Measurements from ENCODE around the gene RTN4RL1. TPM values are rescaled to one million over a fixed set of nuclear protein-coding genes. Genes with fewer than 3 reads are reported as not detected.
A peak's percentile ranks its signal among the peaks of the same experiment; 100 is the strongest.

The RTN4RL1 gene
- total RNA-seq, 1 donor from 2014 or later, result 3.7 TPM

DNA sequence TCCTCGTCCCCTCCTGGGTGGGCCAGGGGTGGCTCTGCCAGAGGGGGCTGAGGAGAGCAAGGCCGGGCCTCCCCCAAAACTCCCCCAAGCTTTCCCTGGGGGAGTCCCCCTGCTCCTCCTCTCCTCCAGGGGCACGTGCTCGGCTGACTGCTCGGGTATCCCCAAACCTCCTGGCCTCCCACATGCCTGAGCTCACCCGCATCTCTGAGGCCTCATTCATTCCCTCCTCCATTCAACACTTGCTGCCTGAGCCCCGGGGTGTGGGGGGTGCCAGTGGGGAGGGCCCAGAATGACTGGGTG, 83.1 kb downstream of the RTN4RL1 start:
- no peak for DNase-seq (ENCODE audit: extremely low spot score in 2 of 2)
- no peaks in the 10 kb centered on the region for H3K27me3 ChIP-seq
- no peaks in the 10 kb centered on the region for H3K36me3 ChIP-seq
- H3K4me3 ChIP-seq, result no peak overlapping the region
- H3K9me3 ChIP-seq, result no peaks in the 10 kb centered on the region
- intact Hi-C loops (cut with DNase I), result no loop called here
- TF ChIP-seq POLR2AphosphoS5 (IDR thresholded peaks at IDR 0.05; ENCODE audit: insufficient read depth in 1 of 2, low read depth in 1 of 2) (no peak), POLR2A (IDR thresholded peaks at IDR 0.05) (no peak)
- TF ChIP-seq, protein P1, sequence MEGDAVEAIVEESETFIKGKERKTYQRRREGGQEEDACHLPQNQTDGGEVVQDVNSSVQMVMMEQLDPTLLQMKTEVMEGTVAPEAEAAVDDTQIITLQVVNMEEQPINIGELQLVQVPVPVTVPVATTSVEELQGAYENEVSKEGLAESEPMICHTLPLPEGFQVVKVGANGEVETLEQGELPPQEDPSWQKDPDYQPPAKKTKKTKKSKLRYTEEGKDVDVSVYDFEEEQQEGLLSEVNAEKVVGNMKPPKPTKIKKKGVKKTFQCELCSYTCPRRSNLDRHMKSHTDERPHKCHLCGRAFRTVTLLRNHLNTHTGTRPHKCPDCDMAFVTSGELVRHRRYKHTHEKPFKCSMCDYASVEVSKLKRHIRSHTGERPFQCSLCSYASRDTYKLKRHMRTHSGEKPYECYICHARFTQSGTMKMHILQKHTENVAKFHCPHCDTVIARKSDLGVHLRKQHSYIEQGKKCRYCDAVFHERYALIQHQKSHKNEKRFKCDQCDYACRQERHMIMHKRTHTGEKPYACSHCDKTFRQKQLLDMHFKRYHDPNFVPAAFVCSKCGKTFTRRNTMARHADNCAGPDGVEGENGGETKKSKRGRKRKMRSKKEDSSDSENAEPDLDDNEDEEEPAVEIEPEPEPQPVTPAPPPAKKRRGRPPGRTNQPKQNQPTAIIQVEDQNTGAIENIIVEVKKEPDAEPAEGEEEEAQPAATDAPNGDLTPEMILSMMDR (IDR thresholded peaks at IDR 0.05), result no peak
- no peak overlapping the region for H3K27ac ChIP-seq
- H3K4me1 ChIP-seq, result peaks cover 14% of the 10 kb centered on the region

- intact Hi-C loops (cut with DNase I), result no loop called here
- Histone ChIP-seq H3K4me3 (no peak overlapping the region), H3K36me3 (no peaks in the 10 kb centered on the region), H3K9me3 (no peaks in the 10 kb centered on the region), H3K27me3 (no peaks in the 10 kb centered on the region), H3K4me1 (peaks cover 14% of the 10 kb centered on the region), H3K27ac (no peak overlapping the region)
- TF ChIP-seq POLR2AphosphoS5 (IDR thresholded peaks at IDR 0.05; ENCODE audit: insufficient read depth in 1 of 2, low read depth in 1 of 2) (no peak), POLR2A (IDR thresholded peaks at IDR 0.05) (no peak)
- TF ChIP-seq, protein P1 (IDR thresholded peaks at IDR 0.05), result no peak
- no peak for DNase-seq (ENCODE audit: extremely low spot score in 2 of 2)
These were observed 83.7 kb downstream of the RTN4RL1 start for GRCh38 chr17:1941272-1942065.

DNA sequence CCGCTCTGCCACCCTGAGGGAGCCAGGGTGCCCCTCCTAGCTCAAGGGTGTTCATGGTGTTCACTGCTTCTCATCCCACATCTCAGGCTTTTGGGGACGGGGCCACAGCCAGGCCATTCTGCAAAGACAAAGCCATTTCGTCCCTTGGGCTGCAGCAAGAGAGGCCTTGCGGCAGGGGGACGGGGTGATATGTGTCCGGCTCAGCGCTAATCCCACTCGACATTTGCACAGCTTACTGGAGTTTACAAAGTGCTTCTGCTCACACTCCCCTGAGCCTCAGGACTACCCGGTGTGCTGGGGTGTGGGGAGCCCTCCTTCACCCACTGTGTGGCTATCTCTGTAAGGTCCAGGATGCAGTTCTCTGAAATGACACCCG, 84.3 kb downstream of the RTN4RL1 start:
- H3K27me3 ChIP-seq, result no peaks in the 10 kb centered on the region
- H3K27ac ChIP-seq, result no peak overlapping the region
- intact Hi-C loops (cut with DNase I), result no loop called here
- no peak overlapping the region for H3K4me3 ChIP-seq
- H3K4me1 ChIP-seq, result peaks cover 14% of the 10 kb centered on the region
- TF ChIP-seq POLR2AphosphoS5 (IDR thresholded peaks at IDR 0.05; ENCODE audit: insufficient read depth in 1 of 2, low read depth in 1 of 2) (no peak), POLR2A (IDR thresholded peaks at IDR 0.05) (no peak)
- TF ChIP-seq, protein P1 (IDR thresholded peaks at IDR 0.05), result no peak
- no peaks in the 10 kb centered on the region for H3K9me3 ChIP-seq
- no peaks in the 10 kb centered on the region for H3K36me3 ChIP-seq
- no peak for DNase-seq (ENCODE audit: extremely low spot score in 2 of 2)

DNA sequence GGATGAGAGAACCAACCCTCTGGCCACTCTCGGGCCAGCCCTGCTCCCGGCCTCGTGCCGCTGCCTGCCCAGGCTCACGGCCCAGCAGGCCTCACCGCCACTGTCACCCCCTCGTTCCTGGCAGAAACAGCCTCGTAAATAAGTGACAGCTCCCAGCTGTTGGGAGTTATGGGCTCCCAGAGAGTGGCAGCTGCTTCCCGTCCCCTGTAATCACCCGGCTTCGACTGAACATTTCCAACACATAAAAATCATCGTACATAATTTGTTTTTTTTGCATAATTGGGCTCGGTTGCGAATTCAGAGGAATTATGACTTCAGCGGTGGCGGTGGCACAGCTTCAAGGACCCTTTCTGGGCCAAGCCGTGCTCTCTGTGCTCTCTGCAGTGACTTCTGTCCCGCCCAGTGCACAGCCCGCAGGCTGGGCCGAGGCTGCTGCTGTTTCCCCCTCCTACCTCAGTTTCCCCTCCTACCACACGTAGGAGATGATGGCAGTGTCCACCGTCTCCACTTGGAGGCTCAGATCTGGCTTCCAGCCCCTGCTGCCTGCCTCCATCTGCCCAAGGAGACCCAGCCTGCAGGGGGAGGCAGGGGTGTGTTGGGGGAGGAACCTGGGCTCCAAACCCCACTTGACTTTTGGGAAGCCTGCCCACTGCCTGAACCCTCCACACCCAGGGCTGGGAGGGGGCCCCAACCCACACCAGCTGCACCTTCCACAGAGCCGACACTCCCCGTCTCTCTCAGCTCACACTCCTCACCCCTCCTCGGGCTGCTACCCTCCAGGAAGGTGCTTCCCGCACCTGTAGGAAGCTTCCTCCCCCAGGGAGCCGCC, 84.9 kb downstream of the RTN4RL1 start:
- no peaks in the 10 kb centered on the region for H3K36me3 ChIP-seq
- intact Hi-C loops (cut with DNase I), result no loop called here
- no peaks in the 10 kb centered on the region for H3K27me3 ChIP-seq
- H3K9me3 ChIP-seq, result no peaks in the 10 kb centered on the region
- peak overlapping the region; percentile 56 for H3K27ac ChIP-seq
- no peak for DNase-seq (ENCODE audit: extremely low spot score in 2 of 2)
- H3K4me1 ChIP-seq, result peaks cover 14% of the 10 kb centered on the region
- no peak overlapping the region for H3K4me3 ChIP-seq
- TF ChIP-seq, protein P1 (IDR thresholded peaks at IDR 0.05), result no peak
- TF ChIP-seq POLR2AphosphoS5 (IDR thresholded peaks at IDR 0.05; ENCODE audit: insufficient read depth in 1 of 2, low read depth in 1 of 2), result peak in 1 of 2 donors; percentile 63
- no peak for TF ChIP-seq POLR2A (IDR thresholded peaks at IDR 0.05)

- no peaks in the 10 kb centered on the region for H3K36me3 ChIP-seq
- H3K4me3 ChIP-seq, result no peak overlapping the region
- peaks cover 16% of the 10 kb centered on the region for H3K4me1 ChIP-seq
- TF ChIP-seq, protein P1 (IDR thresholded peaks at IDR 0.05), result no peak
- TF ChIP-seq POLR2A (IDR thresholded peaks at IDR 0.05), result peak in 1 of 2 donors; percentile 16
- TF ChIP-seq POLR2AphosphoS5 (IDR thresholded peaks at IDR 0.05; ENCODE audit: insufficient read depth in 1 of 2, low read depth in 1 of 2), result no peak
- no peak overlapping the region for H3K27ac ChIP-seq
- intact Hi-C loops (cut with DNase I), result no loop called here
- H3K27me3 ChIP-seq, result no peaks in the 10 kb centered on the region
- no peaks in the 10 kb centered on the region for H3K9me3 ChIP-seq
- DNase-seq (ENCODE audit: extremely low spot score in 2 of 2), result no peak
These were observed 87.7 kb downstream of the RTN4RL1 start for GRCh38 chr17:1937461-1937860.

All from vagina (tissue), 2 donors.